ENCODE measurements around the gene SLC2A4.

DNA sequence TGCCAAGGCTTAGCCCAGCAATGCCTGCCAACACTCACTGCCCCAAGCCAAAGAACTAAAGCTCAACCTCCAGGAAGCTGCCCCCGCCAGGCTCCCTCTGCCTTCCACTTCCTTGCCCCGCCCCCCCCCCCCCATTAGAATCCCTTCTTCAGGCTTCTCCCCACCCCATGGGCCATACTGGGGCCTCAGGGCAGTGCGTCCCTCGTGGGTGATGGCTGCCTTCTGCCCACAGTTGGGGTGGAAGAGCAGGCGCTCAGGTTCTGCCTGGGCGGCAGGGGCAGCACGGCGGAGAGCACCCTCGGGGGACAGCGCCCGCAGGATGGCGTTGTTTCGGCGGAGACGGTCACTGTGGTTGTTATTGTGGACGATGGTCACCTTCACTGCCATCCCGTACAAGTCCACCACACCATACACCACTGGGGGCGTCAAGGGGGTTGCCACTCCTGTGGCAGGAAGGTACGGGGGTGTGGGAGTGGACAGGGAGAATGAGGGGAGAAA lies 43.6 kb downstream of the SLC2A4 start:
- TF ChIP-seq, protein P1, sequence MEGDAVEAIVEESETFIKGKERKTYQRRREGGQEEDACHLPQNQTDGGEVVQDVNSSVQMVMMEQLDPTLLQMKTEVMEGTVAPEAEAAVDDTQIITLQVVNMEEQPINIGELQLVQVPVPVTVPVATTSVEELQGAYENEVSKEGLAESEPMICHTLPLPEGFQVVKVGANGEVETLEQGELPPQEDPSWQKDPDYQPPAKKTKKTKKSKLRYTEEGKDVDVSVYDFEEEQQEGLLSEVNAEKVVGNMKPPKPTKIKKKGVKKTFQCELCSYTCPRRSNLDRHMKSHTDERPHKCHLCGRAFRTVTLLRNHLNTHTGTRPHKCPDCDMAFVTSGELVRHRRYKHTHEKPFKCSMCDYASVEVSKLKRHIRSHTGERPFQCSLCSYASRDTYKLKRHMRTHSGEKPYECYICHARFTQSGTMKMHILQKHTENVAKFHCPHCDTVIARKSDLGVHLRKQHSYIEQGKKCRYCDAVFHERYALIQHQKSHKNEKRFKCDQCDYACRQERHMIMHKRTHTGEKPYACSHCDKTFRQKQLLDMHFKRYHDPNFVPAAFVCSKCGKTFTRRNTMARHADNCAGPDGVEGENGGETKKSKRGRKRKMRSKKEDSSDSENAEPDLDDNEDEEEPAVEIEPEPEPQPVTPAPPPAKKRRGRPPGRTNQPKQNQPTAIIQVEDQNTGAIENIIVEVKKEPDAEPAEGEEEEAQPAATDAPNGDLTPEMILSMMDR (IDR thresholded peaks at IDR 0.05): no peak
- TF ChIP-seq POLR2A (IDR thresholded peaks at IDR 0.05) (no peak), EP300 (IDR thresholded peaks at IDR 0.05) (no peak), POLR2AphosphoS5 (IDR thresholded peaks at IDR 0.05) (no peak)
